ENCODE data around the gene MTHFR.
"Not testable (repeated sequence)": the region's sequence is repeated elsewhere in the genome, so short reads cannot be mapped to it uniquely, and the experiment has no call there.

Gene MTHFR

DNA sequence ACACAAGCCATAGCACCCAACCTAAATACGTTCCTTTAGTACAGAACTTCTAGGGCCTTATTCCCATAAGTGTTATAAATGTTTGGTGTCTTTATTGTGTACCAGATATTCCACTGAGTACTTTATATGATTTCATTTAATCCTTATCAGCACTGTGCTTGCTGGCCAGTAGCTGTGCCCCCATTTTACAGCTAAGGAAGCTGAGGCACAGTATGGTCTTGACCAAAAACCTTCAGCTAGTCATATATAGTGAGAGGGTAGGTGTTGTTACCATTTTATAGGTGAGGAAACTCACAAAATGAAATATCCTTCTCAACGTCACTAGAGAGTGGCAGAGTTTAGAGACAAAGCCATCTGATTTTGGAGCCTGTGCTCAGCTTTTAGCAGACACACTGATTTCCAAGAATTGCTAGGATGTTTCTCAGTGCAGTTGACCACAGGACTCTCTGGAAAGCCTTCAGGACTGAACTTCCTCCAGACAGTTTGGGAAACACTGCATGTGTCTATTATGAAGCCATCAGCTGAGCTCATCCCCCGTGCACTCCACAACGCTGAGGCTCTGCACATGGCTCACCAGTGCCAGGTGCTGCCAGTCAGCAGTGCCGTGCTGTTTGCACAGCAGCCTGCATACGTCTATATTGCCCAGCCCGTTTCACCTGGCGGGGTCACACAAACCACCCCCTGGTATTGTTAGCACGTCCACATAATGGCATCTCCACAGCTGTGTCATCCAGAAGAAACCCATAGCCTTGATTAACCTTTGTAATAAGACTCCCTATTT lies 26.4 kb upstream of the MTHFR start:
- DNase-seq, result no peak

DNA sequence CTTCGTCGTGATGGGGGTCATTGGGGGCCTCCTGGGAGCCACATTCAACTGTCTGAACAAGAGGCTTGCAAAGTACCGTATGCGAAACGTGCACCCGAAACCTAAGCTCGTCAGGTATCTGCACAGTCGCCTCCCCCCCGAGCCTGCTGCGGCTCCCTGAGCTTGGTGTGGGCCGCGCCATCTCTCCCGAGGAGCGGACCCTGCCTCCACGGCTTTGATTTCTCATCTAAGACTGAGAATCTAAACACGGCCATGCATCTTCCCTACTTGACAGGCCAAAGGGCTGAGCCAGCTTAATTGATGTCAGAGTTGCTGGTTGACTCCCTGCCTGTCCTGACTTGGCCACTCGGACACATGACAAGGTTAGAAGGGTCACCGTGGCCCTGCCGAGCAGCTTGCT lies 22.7 kb upstream of the MTHFR start:
- no peak for DNase-seq

DNA sequence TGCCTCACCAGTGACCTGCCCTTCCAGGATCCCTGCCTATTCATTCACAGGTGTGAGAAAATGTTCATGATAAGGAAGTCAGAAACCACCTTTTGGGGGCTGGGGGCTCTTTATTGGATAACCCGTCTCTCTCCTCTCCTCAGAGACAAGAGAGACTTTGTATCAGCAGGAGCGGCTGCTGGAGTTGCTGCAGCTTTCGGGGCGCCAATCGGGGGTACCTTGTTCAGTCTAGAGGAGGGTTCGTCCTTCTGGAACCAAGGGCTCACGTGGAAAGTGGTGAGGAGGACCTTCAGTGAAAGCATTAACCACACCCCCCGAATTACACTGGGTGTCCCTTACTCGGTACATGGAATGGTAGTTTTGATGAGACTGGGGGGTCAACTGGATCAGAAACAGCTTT lies 21.2 kb upstream of the MTHFR start:
- no peak for DNase-seq

DNA sequence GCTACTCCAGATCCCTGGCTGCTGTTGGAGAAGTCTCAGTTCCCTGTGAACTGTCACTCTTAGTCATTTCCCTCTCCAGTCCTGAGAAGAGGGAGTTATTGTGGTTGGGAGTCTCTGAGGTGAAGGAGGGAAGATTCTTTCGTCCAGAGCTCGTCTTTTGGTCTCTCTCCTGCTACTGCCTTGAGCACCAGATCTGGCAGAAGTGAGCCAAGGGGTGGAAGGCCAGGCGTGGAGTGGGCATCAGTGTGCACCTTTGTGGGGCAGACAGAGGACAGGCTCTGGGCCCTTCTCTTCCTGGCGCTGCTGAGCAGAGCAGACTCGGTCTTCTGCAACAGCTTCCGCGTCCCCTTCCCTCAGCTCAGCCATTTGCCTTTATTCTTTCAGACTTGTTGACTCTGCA lies 19.4 kb upstream of the MTHFR start:
- DNase-seq, result no peak

DNA sequence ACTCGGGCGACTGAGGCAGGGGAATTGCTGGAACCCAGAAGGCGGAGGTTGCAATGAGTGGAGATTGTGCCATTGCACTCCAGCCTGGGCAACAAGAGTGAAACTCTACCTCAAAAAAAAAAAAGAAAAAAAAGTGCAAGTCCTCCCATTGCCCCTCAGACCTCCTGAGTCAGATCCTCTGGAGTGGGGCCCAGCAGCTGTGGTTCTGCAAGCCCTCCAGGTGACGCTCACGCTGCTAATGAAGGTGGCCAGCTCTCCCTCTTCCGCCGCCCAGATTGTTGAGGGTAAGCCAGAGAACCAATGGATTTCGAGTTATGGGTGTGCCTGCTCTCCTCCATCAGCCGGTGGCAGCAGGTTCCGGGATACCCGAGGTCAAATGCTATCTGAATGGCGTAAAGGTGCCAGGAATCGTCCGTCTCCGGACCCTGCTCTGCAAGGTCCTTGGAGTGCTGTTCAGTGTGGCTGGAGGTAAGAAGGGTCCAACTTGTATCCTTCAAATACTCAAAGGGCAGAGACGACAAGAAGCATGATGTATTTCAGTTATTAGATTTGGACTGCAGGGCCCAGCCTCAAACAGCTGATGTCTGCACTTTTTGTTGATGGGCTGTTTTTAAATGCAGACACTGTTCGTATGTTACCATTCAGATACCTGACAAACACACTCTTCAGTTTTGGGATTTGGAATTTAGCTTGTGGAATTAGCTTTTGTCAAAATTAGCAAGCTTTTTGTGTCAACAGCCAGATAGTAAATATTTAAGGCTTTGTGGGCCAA lies 17.8 kb upstream of the MTHFR start:
- no peak for DNase-seq

DNA sequence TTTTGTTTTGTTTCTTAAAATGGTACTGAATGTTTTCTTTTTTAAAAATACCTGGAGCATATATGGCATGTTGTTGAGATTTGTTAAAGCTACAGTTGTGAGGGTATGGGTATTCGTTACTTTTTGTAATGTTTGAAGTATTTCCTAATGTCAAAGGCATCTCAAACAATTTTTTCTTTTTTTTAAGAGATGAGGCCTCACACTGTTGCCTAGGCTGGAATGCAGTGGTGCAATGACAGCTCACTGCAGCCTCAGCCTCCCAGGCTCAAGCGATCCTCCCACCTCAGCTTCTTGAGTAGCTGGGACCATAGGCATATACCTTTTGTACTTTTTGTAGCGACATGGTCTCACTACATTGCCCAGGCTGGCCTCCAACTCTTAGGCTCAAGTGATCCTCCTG lies 16.3 kb upstream of the MTHFR start:
- no peak for DNase-seq

DNA sequence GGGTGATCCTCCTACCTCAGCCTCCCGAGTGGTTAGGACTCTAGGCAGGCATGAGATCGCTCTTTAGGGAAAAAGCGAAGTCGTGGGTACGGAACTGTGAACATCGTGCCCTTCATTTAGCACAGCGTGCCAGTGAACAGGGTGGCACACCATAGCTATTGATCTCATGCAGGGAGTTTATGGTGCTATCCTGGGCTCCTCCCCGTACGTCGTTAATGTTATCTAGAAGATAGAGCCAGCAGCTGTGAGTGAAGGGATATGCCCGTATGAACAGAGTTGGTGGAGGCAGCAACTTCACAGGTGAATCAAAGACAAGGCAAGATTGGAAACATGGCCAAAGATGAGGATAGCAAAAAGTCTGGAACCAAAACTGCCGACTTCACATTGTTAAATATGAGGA lies 11.4 kb upstream of the MTHFR start:
- DNase-seq, result no peak

DNA sequence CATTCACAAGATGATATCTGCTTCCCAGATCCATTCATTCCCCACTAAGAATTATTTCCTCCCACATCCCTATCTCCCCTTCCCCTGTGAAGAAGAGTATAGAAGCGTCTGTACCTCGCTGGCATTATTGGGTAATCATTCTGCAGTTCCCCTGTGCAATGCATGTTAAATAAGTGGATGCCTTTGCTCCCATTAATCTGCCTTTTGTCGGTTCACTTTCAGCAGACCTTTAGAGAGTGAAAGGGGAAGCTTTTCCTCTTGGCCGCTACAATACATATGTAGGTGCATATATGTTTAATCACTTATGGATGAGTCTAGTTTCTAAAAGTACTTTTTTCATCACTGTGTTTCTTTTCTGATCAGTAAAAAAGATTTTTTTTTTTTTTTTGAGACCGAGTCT lies 7.3 kb upstream of the MTHFR start:
- DNase-seq, result no peak

DNA sequence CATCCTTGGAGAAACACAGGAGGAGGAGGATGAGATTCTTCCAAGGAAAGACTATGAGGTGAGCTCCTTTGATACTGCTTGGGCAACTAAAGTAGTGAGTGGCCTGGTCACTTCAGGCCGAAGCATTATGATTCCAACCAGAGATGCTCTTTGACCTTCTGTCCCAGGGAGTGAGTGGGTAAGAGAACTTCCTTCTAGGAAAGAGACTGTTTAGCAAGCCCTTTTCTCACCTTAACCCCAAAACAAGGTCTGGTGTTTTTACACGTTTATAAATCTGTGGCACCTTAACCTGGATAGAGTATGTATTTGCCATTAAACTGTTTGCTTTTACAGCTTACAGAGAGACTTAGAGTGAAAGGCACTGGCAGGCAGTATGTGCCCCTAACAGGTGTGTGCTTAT lies 1.4 kb upstream of the MTHFR start:
- no peak for DNase-seq

DNA sequence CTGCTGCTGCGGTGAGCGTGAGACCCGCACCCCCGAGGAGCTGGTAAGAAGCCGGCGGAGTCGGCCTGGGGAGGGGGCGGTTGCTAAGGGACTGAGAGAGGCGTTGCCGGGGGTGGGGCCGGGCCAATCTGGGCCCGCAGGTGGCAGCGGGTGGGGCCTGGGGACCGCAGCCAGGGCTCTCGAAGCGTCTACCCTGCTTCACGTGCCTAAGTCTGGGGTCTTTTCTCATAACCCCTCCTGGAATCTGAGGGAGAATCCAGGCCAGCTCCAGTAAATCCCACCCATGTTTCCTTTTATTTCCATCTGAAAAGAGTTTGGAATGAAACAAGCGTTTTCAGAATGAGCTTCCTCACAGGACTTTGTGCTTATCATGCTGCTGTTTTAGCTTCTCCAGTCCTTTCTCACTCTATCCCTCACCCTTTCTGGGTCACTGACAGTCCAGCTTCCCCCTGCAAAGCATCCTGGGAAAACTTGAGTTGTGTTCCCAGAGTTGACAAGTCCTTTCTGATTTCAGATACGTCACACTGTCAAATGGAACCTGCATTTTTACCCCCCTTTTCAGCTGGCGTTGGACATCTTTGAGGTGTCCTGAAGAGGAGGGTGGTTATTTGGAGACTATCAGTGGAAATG lies 658 bp upstream of the MTHFR start:
- no peak for DNase-seq

DNA sequence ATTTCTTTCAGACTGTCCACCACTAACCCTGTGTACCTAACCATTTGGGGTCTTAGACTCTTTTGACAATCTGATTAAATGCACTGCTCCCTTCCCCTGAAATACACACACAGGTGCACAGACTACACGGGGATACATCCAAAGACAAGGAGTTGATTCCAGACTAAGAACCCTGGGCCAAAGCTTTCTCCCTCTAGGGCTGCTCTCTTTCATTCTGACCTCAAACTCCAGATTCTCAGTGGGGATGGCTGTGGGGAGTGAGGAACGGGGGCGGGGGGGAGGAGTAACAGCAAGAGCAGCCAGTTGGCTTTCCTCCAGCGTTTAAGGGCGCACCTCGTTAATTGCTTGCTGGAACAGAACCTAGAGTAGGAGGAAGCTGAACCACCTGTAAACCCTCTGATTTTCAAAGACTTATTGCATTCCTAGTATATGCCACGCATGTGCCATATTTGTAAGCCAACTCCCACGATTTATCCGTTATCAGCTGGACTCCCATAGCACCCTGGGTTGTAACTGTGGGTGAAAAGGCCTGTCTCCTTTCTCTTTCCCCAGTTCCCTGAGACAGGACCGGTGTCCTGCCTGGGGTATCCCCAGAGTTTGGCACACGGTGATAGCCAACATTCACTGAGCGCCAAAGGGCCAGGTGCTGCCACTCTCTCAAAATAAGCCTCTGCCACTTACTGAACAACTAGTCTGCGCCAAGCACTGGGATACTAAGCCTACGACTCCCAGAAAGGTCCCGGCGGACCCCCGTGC lies 920 bp downstream of the MTHFR start:
- no peak for DNase-seq

DNA sequence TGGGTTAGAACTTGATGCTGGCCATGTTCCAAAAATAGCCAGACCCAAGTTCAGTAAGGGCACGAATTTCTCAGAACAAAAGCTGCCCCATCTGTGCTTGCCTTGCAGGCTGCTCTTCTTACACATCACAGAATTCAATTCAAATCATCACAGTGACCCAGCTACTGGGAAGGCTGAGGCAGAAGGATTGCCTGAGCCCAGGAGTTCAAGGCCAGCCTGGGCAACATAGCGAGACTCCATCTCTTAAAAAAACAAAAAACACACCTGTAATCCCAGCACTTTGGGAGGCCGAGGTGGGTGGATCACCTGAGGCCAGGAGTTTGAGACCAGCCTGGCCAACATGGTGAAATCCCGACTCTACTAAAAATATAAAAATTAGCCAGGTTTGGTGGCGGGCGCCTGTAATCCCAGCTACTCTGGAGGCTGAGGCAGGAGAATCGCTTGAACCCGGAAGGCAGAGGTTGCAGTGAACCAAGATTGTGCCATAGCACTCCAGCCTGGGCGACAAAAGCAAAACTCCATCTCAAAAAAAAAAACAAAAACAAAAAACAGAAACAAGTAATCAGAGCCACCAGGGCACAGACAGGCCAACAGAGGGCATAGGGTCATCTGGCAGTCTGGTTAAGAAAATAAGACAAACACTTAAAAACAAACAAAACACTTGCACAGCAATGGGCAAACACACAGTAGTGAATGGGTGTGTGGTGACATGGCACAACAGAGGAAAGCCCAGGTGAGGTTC lies 1.7 kb downstream of the MTHFR start:
- DNase-seq, result not testable (repeated sequence)

DNA sequence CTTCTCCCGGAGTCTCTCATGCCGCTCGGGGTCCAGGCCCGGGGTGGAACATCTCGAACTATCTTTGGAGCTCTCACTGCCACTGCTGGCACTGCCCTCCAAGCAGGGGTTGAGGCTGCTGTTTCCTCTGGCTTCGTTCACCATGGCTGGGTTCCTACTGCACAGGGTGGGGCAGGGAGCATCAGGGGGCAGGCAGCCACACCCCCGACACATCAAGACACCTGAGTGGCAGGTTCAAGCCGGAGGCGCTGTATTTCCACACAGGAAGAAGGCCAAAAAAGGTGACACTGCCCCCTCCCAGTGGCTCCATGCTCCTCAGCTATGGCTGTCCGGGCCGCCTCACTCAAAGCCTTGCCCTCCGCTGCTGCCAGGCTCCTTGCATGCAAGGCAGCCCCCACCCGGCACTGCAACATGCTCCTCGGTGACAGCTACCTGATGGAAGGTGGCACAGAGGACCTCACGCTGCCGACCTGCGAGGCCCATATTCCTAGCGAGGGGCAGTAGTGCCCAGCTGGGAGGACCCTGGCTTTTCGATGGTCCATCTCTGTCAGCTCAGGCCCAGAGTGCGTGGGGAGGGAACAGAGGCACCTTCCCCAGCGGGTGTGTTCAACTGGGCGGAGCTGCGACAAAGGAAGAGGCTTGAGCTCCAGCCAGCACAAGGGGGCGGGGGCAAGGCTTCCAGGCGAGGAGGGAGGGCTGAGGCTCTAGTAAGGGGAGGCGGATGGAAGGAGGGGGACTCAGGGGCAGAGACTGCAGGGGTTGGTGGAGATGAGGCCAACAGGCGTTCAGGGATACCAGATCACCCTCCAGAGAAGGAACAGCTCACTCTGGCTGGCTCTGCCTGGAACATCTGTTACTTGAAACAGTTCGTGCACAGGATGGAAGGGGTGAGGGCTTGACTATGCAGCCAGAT lies 2.5 kb downstream of the MTHFR start:
- peak; percentile 70 for DNase-seq

DNA sequence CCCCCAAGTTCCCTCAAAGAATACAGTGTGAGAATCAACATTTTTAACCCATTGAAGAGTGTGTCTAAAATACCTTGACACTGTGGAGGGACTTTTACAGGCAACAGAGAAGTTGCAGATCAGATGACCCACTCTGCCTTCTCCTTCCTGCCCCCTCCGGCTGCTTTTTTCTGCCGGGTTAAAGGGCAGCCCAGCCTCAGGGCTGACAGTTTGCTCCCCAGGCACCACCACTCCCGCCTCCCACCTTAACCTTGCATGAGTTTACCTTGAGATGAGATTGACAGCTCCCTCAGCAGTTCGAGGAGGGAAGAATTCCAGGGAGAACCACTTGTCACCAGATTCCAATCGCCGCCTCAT lies 3.2 kb downstream of the MTHFR start:
- DNase-seq, result no peak

DNA sequence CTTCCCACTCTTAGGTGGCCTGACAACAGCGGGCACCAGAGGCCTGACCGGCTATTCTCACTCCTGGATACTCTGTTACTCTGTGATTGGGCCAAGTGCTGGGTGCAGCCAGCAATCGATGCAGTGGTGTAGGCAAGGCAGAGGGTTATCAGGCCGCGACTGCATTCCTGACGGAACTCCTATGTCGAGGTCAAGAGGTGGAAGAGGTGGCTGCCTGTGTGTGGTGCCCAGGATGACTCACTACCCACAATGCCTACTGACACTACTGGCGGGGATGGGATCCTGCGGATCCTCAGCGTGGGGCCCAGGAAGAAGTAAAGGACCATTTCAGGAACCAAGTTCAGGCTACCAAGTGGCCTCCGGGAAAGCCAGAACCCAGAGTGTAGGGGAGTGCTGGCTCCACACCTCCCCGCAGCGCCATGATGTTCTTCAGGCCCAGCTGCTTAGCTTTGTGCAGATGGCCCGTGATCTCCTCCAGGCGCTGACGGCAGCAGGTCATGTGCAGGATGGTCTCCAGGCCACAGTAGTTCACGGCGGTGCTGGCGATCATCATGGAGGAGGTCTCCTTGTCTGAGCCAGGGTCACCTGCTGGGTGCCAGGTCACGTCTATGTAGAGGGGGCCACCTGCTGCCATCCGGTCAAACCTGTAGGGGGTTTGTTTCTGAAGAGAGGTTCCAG lies 4.9 kb downstream of the MTHFR start:
- no peak for DNase-seq

DNA sequence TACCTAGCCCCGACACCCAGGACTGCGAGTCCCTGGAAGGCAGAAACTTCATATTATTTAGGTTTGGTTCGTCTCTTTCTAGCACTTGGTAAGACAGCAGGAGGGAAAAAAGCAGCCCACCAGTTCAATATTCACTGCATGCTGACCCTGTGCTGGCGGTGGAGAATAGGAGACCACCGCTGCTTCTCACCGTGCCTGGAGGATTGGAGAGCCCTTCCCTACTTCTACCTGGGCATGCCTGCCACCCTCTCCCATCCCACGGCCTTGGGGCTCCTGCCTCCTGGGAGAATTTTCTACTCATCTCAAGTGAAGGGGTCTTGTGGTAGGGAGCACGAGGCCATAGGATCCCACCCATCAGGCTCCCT lies 5.4 kb downstream of the MTHFR start:
- DNase-seq, result no peak

DNA sequence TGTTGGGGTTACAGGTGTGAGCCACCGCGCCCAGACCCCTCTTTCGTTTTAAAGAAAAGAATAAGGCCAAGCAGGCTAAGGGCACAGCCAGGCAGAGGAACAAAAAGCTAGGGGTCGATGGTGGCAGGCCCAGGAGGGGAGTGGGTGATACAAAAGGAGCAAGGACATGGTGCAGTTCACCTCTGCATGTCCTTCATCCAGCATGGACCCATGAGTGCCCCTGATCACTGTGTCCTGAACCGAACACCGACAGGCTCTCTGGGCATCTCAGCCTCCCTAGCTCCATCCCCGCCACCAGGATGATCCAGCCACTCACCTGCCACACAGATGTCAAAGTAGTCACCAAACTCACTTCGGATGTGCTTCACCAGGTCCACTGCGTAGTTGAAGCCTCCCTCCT lies 5.9 kb downstream of the MTHFR start:
- no peak for DNase-seq

DNA sequence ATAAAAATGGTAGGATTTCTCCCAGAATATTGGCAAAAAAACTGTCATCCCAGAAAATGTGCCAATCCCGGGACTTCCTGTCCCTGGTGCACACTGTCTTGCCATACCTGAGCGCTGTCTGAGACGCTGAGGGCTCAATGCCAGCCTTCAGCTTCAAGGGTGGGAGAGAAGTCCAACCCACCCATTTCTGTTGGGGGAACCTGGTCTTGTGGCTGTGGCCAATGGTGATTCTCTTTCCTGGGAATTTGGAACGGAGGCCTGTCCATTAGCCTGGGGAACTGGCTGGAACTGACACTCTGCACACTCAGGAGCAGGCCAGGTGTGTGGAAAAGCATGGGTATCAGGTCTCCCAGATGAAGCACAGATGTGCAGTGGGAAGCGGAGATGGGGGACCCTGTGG lies 6.7 kb downstream of the MTHFR start:
- DNase-seq, result no peak

DNA sequence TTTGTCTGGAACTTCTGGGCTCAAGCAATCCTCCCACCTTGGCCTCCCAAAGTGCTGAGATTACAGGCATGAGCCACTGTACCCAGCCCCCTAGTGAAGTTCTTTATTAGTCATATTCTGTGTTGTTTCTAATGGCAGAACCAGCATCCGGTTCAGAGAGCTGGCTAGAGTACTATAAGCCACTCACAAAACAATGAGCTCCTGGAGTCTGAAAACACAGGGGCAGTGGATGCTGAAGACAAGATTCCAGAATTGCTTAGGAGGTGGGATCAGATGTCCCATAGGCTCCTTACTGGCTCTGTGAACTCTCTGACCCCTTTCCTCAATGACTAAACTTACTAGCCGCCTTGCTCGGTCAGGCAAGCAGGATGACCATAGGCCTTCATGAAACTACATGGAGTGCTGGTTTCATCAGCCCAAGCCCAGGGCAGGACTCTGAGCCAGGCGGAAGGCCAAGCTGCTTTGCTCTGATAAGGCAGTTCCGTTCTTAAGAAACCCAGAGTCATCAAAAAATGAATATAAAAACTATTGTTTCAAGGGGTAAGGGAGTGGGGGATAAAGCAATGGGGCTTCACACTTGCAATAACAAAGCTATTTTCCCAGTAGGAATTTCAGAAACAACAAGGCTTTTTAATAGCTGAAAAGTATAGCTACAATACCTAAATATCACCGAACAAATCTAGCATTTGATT lies 8.1 kb downstream of the MTHFR start:
- DNase-seq, result no peak

DNA sequence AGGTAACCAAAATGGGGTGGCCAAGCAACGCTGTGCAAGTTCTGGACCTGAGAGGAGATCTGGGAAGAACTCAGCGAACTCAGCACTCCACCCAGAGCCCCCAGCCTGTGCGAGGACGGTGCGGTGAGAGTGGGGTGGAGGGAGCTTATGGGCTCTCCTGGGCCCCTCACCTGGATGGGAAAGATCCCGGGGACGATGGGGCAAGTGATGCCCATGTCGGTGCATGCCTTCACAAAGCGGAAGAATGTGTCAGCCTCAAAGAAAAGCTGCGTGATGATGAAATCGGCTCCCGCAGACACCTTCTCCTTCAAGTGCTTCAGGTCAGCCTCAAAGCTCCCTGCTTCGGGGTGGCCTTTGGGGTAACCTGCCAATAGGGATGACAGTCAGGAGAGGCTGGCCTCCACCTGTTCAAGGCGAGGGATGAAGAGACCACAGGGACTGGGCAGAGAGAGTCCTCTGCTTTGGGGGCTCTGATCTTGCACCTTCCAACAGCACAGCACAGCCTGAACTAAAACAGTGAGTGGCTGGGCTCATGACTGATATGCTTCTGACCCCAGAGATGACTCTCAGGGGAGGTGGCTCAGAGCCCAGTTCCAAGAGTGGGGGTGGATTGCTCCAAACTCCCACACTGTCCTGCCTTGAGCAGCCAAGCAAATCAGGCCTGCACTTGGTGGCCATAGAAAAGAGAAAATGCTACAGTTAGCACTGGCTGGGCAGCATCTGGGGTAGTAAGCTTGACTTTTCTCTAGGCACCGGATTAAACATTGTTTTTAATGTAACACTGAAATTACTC lies 9.5 kb downstream of the MTHFR start:
- DNase-seq, result no peak

All from stimulated activated CD4-positive, alpha-beta T cell treated with anti-CD3 and anti-CD28 coated beads, Interleukin-1b, Interleukin-23, amount 100 ng/mL, for 48 hours (primary cell).